ENCODE data around the gene SLC39A7.
"Not testable (repeated sequence)": the region's sequence is repeated elsewhere in the genome, so short reads cannot be mapped to it uniquely, and the experiment has no call there.

The SLC39A7 gene

GRCh38 chr6:33208091-33208967 is 7.7 kb downstream of the SLC39A7 start, which contains the start of gene RING1:
Gene RING1 (plus strand): TSS chr6:33208500. CDS start chr6:33208823, 323 bp downstream.
- Mint-ChIP-seq H3K27me3 (peaks cover 15% of the 10 kb centered on the region), H3K4me1 (peaks cover 61% of the 10 kb centered on the region), H3K4me3 (peak within 1 kb of the TSS; percentile 84), H3K9me3 (no peaks in the 10 kb centered on the region), H3K36me3 (peaks cover 44% of the 10 kb centered on the region), H3K27ac (peak within 1 kb of the TSS; percentile 86)
- peak; percentile 92 for DNase-seq
- CTCF ChIA-PET: interaction anchor here (1.0 to 2.1 kb wide), 6 partner anchors 9 to 85 kb away, joined by 3 to 11 read pairs (median 6); no protein-coding TSS in a partner anchor

- H3K27ac Mint-ChIP-seq: no peak overlapping the region
- peaks cover 62% of the 10 kb centered on the region for H3K4me1 Mint-ChIP-seq
- peak overlapping the region; percentile 84 for H3K4me3 Mint-ChIP-seq
- DNase-seq: no peak
- H3K9me3 Mint-ChIP-seq: no peaks in the 10 kb centered on the region
- H3K27me3 Mint-ChIP-seq: peaks cover 30% of the 10 kb centered on the region
- CTCF ChIA-PET: interaction anchor here (1.1 to 1.3 kb wide), 2 partner anchors 10 to 38 kb away, joined by 4 to 6 read pairs; no protein-coding TSS in a partner anchor
- peaks cover 39% of the 10 kb centered on the region for H3K36me3 Mint-ChIP-seq
Measured at GRCh38 chr6:33209856-33210255, 9.2 kb downstream of the SLC39A7 start.

GRCh38 chr6:33211136-33211535 is 10.5 kb downstream of the SLC39A7 start:
- H3K4me1 Mint-ChIP-seq: peaks cover 50% of the 10 kb centered on the region
- CTCF ChIA-PET: interaction anchor here (0.8 kb wide), 1 partner anchor 612 kb away, joined by 3 read pairs; no protein-coding TSS in a partner anchor
- H3K36me3 Mint-ChIP-seq: peaks cover 39% of the 10 kb centered on the region
- H3K27ac Mint-ChIP-seq: no peak overlapping the region
- peaks cover 43% of the 10 kb centered on the region for H3K27me3 Mint-ChIP-seq
- no peaks in the 10 kb centered on the region for H3K9me3 Mint-ChIP-seq
- H3K4me3 Mint-ChIP-seq: no peak overlapping the region
- DNase-seq: no peak

- H3K4me1 Mint-ChIP-seq: peaks cover 48% of the 10 kb centered on the region
- no peak overlapping the region for H3K27ac Mint-ChIP-seq
- no peak overlapping the region for H3K4me3 Mint-ChIP-seq
Measured at GRCh38 chr6:33211666-33212422, 11.2 kb downstream of the SLC39A7 start.

GRCh38 chr6:33212857-33213165 is 12.1 kb downstream of the SLC39A7 start:
- CTCF ChIA-PET: interaction anchor here (1.7 kb wide), 1 partner anchor 36 kb away, joined by 6 read pairs; no protein-coding TSS in a partner anchor
- H3K27ac Mint-ChIP-seq: no peak overlapping the region
- peaks cover 44% of the 10 kb centered on the region for H3K4me1 Mint-ChIP-seq
- DNase-seq: no peak
- peak overlapping the region; percentile 12 for H3K4me3 Mint-ChIP-seq
- peaks cover 39% of the 10 kb centered on the region for H3K36me3 Mint-ChIP-seq
- no peaks in the 10 kb centered on the region for H3K9me3 Mint-ChIP-seq
- peaks cover 57% of the 10 kb centered on the region for H3K27me3 Mint-ChIP-seq

More at GRCh38 chr6:33211666-33212422, 11.2 kb downstream of the SLC39A7 start:
- CTCF ChIA-PET: interaction anchor here (0.8 to 1.7 kb wide), 2 partner anchors 37 to 611 kb away, joined by 3 to 6 read pairs; no protein-coding TSS in a partner anchor
- H3K9me3 Mint-ChIP-seq: no peaks in the 10 kb centered on the region
- H3K27me3 Mint-ChIP-seq: peaks cover 50% of the 10 kb centered on the region
- no peak for DNase-seq
- peaks cover 39% of the 10 kb centered on the region for H3K36me3 Mint-ChIP-seq

GRCh38 chr6:33213166-33213988 is 12.7 kb downstream of the SLC39A7 start:
- H3K36me3 Mint-ChIP-seq: peaks cover 39% of the 10 kb centered on the region
- H3K27ac Mint-ChIP-seq: no peak overlapping the region
- peaks cover 42% of the 10 kb centered on the region for H3K4me1 Mint-ChIP-seq
- no peak for DNase-seq
- H3K4me3 Mint-ChIP-seq: peak overlapping the region; percentile 12
- H3K27me3 Mint-ChIP-seq: peaks cover 63% of the 10 kb centered on the region
- H3K9me3 Mint-ChIP-seq: no peaks in the 10 kb centered on the region
- CTCF ChIA-PET: interaction anchor here (1.7 kb wide), 1 partner anchor 35 kb away, joined by 6 read pairs; no protein-coding TSS in a partner anchor

GRCh38 chr6:33213989-33214335 is 13.3 kb downstream of the SLC39A7 start:
- peaks cover 69% of the 10 kb centered on the region for H3K27me3 Mint-ChIP-seq
- H3K27ac Mint-ChIP-seq: no peak overlapping the region
- H3K4me1 Mint-ChIP-seq: peaks cover 39% of the 10 kb centered on the region
- no peaks in the 10 kb centered on the region for H3K9me3 Mint-ChIP-seq
- peaks cover 36% of the 10 kb centered on the region for H3K36me3 Mint-ChIP-seq
- no peak overlapping the region for H3K4me3 Mint-ChIP-seq
- no peak for DNase-seq
- CTCF ChIA-PET: no interaction called here

GRCh38 chr6:33215271-33216116 is 14.8 kb downstream of the SLC39A7 start:
- Mint-ChIP-seq H3K36me3 (peaks cover 21% of the 10 kb centered on the region), H3K27me3 (peaks cover 73% of the 10 kb centered on the region), H3K9me3 (no peaks in the 10 kb centered on the region), H3K27ac (no peak overlapping the region), H3K4me3 (no peak overlapping the region), H3K4me1 (peaks cover 27% of the 10 kb centered on the region)
- CTCF ChIA-PET: no interaction called here
- DNase-seq: no peak

GRCh38 chr6:33216117-33216649 is 15.5 kb downstream of the SLC39A7 start:
- Mint-ChIP-seq H3K27ac (no peak overlapping the region), H3K4me3 (no peak overlapping the region), H3K9me3 (no peaks in the 10 kb centered on the region), H3K4me1 (peaks cover 25% of the 10 kb centered on the region), H3K36me3 (peaks cover 16% of the 10 kb centered on the region), H3K27me3 (peaks cover 73% of the 10 kb centered on the region)
- DNase-seq: no peak
- CTCF ChIA-PET: no interaction called here

GRCh38 chr6:33217246-33217645 is 16.6 kb downstream of the SLC39A7 start:
- H3K4me1 Mint-ChIP-seq: peaks cover 22% of the 10 kb centered on the region
- H3K27me3 Mint-ChIP-seq: peaks cover 77% of the 10 kb centered on the region
- peaks cover 13% of the 10 kb centered on the region for H3K36me3 Mint-ChIP-seq
- H3K9me3 Mint-ChIP-seq: no peaks in the 10 kb centered on the region
- DNase-seq: no peak
- H3K4me3 Mint-ChIP-seq: no peak overlapping the region
- no peak overlapping the region for H3K27ac Mint-ChIP-seq
- CTCF ChIA-PET: no interaction called here

- CTCF ChIA-PET: interaction anchor here (1.3 kb wide), 1 partner anchor 31 kb away, joined by 4 read pairs; no protein-coding TSS in a partner anchor
- no peak overlapping the region for H3K4me3 Mint-ChIP-seq
- DNase-seq: no peak
- H3K27me3 Mint-ChIP-seq: peaks cover 75% of the 10 kb centered on the region
- no peaks in the 10 kb centered on the region for H3K9me3 Mint-ChIP-seq
- H3K4me1 Mint-ChIP-seq: peaks cover 18% of the 10 kb centered on the region
- H3K27ac Mint-ChIP-seq: no peak overlapping the region
- H3K36me3 Mint-ChIP-seq: peaks cover 10% of the 10 kb centered on the region
Measured at GRCh38 chr6:33217681-33218080, 17.0 kb downstream of the SLC39A7 start.

GRCh38 chr6:33226503-33227120 is 25.9 kb downstream of the SLC39A7 start:
- H3K4me3 Mint-ChIP-seq, H3K36me3 Mint-ChIP-seq, H3K27ac Mint-ChIP-seq, H3K4me1 Mint-ChIP-seq, DNase-seq, CTCF ChIA-PET, H3K9me3 Mint-ChIP-seq: not testable (repeated sequence)
- peaks cover 57% of the 10 kb centered on the region for H3K27me3 Mint-ChIP-seq
